ENCODE results near the gene FHIT.

Gene FHIT

GRCh38 chr3:61251174-61251972 lies at the start of gene FHIT:
FHIT (minus strand) TSS chr3:61251452.
- peak; percentile 96 for DNase-seq

- no peak for DNase-seq
These were observed 49.5 kb upstream of the FHIT start for GRCh38 chr3:61300786-61301185.

- no peak for DNase-seq
These were observed 48.7 kb upstream of the FHIT start for GRCh38 chr3:61300006-61300380.

GRCh38 chr3:61299343-61300005 lies 48.2 kb upstream of the FHIT start:
- DNase-seq = no peak

GRCh38 chr3:61297821-61298220 lies 46.6 kb upstream of the FHIT start:
- DNase-seq = no peak

- DNase-seq = no peak
These were observed 37.2 kb upstream of the FHIT start for GRCh38 chr3:61288446-61288845.

- DNase-seq = no peak
These were observed 32.6 kb upstream of the FHIT start for GRCh38 chr3:61283876-61284275.

GRCh38 chr3:61278713-61279112 lies 27.5 kb upstream of the FHIT start:
- no peak for DNase-seq

GRCh38 chr3:61277411-61277810 lies 26.2 kb upstream of the FHIT start:
- no peak for DNase-seq

- no peak for DNase-seq
These were observed 18.2 kb upstream of the FHIT start for GRCh38 chr3:61269435-61269834.

- DNase-seq = no peak
These were observed 17.4 kb upstream of the FHIT start for GRCh38 chr3:61268644-61269043.

GRCh38 chr3:61264281-61264680 lies 13.0 kb upstream of the FHIT start:
- no peak for DNase-seq

- DNase-seq = no peak
These were observed 5.9 kb upstream of the FHIT start for GRCh38 chr3:61257148-61257547.

GRCh38 chr3:61253756-61254155 lies 2.5 kb upstream of the FHIT start:
- DNase-seq = no peak

GRCh38 chr3:61252836-61253235 lies 1.6 kb upstream of the FHIT start:
- DNase-seq = no peak

GRCh38 chr3:61250784-61251173 lies 473 bp downstream of the FHIT start:
- DNase-seq = peak; percentile 41

- no peak for DNase-seq
These were observed 2.8 kb downstream of the FHIT start for GRCh38 chr3:61248496-61248895.

GRCh38 chr3:61247191-61247590 lies 4.1 kb downstream of the FHIT start:
- DNase-seq = no peak

- no peak for DNase-seq
These were observed 11.4 kb downstream of the FHIT start for GRCh38 chr3:61239871-61240270.

GRCh38 chr3:61237858-61238257 lies 13.4 kb downstream of the FHIT start:
- no peak for DNase-seq

- peak; percentile 43 for DNase-seq
These were observed 14.7 kb downstream of the FHIT start for GRCh38 chr3:61236556-61236955.

- DNase-seq = no peak
These were observed 17.5 kb downstream of the FHIT start for GRCh38 chr3:61233746-61234145.

- DNase-seq = no peak
These were observed 19.6 kb downstream of the FHIT start for GRCh38 chr3:61231693-61232092.

GRCh38 chr3:61227799-61228198 lies 23.5 kb downstream of the FHIT start:
- DNase-seq = no peak
